ENCODE data around the gene EFHD1. TPM values are rescaled to one million over a fixed set of nuclear protein-coding genes. Genes with fewer than 3 reads are reported as not detected.

EFHD1 gene
- total and polyA plus RNA-seq, 2 experiments from 2014 or later, result 3.4 to 6.4 TPM

GRCh38 chr2:232641153-232641848 lies 7.9 kb downstream of the EFHD1 start:
- Mint-ChIP-seq H3K9me3 (no peaks in the 10 kb centered on the region), H3K27ac (no peak overlapping the region), H3K4me3 (no peak overlapping the region), H3K27me3 (ENCODE audit: insufficient read depth, low read depth, poor library complexity) (peaks cover 20% of the 10 kb centered on the region), H3K4me1 (no peaks in the 10 kb centered on the region; the same call in 2 of the 3 replicates), H3K36me3 (ENCODE audit: low read depth) (no peaks in the 10 kb centered on the region)
- TF ChIP-seq NANOG (IDR thresholded peaks at IDR 0.05; ENCODE audit: borderline replicate concordance) (no peak), JUNB (IDR thresholded peaks at IDR 0.05; ENCODE audit: unreplicated experiment) (no peak)
- Histone ChIP-seq H3K27ac (ENCODE audit: low read depth) (no peak overlapping the region), H4K20me1 (replicated peaks; ENCODE audit: insufficient read depth) (0 out of 2 replicates have a peak, but pooled peaks cover 4% of the 10 kb centered on the region), H2AFZ (no peak overlapping the region), H3K9me2 (ENCODE audit: insufficient read depth) (no peaks in the 10 kb centered on the region), H3K36me3 (ENCODE audit: insufficient read depth) (no peaks in the 10 kb centered on the region), H3K4me3 (no peak overlapping the region), H3K79me2 (replicated peaks; ENCODE audit: insufficient read depth) (no peaks in the 10 kb centered on the region), H3F3A (replicated peaks; ENCODE audit: low read depth) (no peaks in the 10 kb centered on the region), H3K4me2 (no peak overlapping the region), H3K27me3 (ENCODE audit: insufficient read depth) (peaks cover 14% of the 10 kb centered on the region), H3K4me1 (ENCODE audit: insufficient read depth) (no peaks in the 10 kb centered on the region)
- DNase-seq (ENCODE audit: low spot score) (no peak), ATAC-seq (no peak)

DNA sequence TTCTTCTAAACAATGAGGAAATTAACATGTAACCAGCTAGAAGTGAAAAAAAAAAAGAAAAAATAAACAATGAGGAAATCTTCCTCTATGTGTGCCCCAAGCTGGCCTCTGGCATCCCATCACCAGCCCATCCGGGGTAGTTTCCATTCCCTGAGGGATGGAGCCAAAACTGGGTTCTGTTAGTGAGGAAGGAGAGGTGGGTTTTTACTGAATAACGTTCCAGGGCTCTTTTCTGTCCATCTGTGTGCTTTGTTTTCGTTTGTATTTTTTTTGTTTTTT lies 9.7 kb downstream of the EFHD1 start:
- no peaks in the 10 kb centered on the region for H3K79me2 ChIP-seq (replicated peaks; ENCODE audit: insufficient read depth)
- no peaks in the 10 kb centered on the region for H3K9me2 ChIP-seq (ENCODE audit: insufficient read depth)
- H3K36me3 ChIP-seq (ENCODE audit: insufficient read depth), result no peaks in the 10 kb centered on the region
- Mint-ChIP-seq H3K4me3 (no peak overlapping the region), H3K27me3 (ENCODE audit: insufficient read depth, low read depth, poor library complexity) (peaks cover 14% of the 10 kb centered on the region), H3K27ac (no peak overlapping the region), H3K4me1 (no peaks in the 10 kb centered on the region; the same call in 2 of the 3 replicates), H3K36me3 (ENCODE audit: low read depth) (no peaks in the 10 kb centered on the region), H3K9me3 (no peaks in the 10 kb centered on the region)
- no peak overlapping the region for H3K27ac ChIP-seq (ENCODE audit: low read depth)
- ATAC-seq, result no peak
- TF ChIP-seq ZNF462 (CRISPR knock-in tag; IDR thresholded peaks at IDR 0.05) (no peak), NANOG (IDR thresholded peaks at IDR 0.05; ENCODE audit: borderline replicate concordance) (no peak), EZH2phosphoT487 (IDR thresholded peaks at IDR 0.05; ENCODE audit: unreplicated experiment) (no peak), JUNB (IDR thresholded peaks at IDR 0.05; ENCODE audit: unreplicated experiment) (no peak), ZNF331 (CRISPR knock-in tag; IDR thresholded peaks at IDR 0.05; ENCODE audit: low read depth) (no peak), EZH2 (IDR thresholded peaks at IDR 0.05; ENCODE audit: low read depth, unreplicated experiment) (no peak), POLR2AphosphoS5 (IDR thresholded peaks at IDR 0.05; ENCODE audit: low read depth) (no peak), STAT1 (IDR thresholded peaks at IDR 0.05; ENCODE audit: unreplicated experiment) (no peak), CREB1 (CRISPR knock-in tag; IDR thresholded peaks at IDR 0.05; ENCODE audit: low read depth) (no peak), ZNF114 (CRISPR knock-in tag; IDR thresholded peaks at IDR 0.05) (no peak)
- TF ChIP-seq, protein P1, sequence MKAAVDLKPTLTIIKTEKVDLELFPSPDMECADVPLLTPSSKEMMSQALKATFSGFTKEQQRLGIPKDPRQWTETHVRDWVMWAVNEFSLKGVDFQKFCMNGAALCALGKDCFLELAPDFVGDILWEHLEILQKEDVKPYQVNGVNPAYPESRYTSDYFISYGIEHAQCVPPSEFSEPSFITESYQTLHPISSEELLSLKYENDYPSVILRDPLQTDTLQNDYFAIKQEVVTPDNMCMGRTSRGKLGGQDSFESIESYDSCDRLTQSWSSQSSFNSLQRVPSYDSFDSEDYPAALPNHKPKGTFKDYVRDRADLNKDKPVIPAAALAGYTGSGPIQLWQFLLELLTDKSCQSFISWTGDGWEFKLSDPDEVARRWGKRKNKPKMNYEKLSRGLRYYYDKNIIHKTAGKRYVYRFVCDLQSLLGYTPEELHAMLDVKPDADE (IDR thresholded peaks at IDR 0.05), result no peak
- no peaks in the 10 kb centered on the region for H3F3A ChIP-seq (replicated peaks; ENCODE audit: low read depth)
- H4K20me1 ChIP-seq (replicated peaks; ENCODE audit: insufficient read depth), result 0 out of 2 replicates have a peak, but pooled peaks cover 4% of the 10 kb centered on the region
- no peak for DNase-seq (ENCODE audit: low spot score)
- H3K27me3 ChIP-seq (ENCODE audit: insufficient read depth), result no peaks in the 10 kb centered on the region
- no peaks in the 10 kb centered on the region for H3K4me1 ChIP-seq (ENCODE audit: insufficient read depth)
- no peak overlapping the region for H3K4me2 ChIP-seq
- H2AFZ ChIP-seq, result no peak overlapping the region
- no peak overlapping the region for H3K4me3 ChIP-seq

Data from GM23338 (cell line).